HepG2 (cell line): Measurements from ENCODE around the gene CD2AP.

Experiments
- POLR2AphosphoS5 ChIP-seq: IDR thresholded peaks from 2 replicates; pipeline ENCODE4 v1.6.1; 2012; ENCODE audit warnings: low read depth, low read length
- YY1 ChIP-seq: IDR thresholded peaks from 2 replicates; pipeline ENCODE4 v1.6.1; 2011; ENCODE audit warnings: low read length, low read depth, moderate library complexity, mild to moderate bottlenecking; ENCODE audit not compliant: insufficient read depth, insufficient replicate concordance
- ZNF546 ChIP-seq: sonication (generic); formaldehyde crosslinking; conservative IDR thresholded peaks from 2 replicates; pipeline ENCODE4 v1.8.1; 2023; ENCODE audit warnings: mild to moderate bottlenecking, missing genetic modification reagents
- ZNF567 ChIP-seq: sonication (generic); formaldehyde crosslinking; IDR thresholded peaks from 2 replicates; pipeline ENCODE4 v1.8.1; 2023; ENCODE audit warnings: mild to moderate bottlenecking, missing genetic modification reagents, borderline replicate concordance

DNA sequence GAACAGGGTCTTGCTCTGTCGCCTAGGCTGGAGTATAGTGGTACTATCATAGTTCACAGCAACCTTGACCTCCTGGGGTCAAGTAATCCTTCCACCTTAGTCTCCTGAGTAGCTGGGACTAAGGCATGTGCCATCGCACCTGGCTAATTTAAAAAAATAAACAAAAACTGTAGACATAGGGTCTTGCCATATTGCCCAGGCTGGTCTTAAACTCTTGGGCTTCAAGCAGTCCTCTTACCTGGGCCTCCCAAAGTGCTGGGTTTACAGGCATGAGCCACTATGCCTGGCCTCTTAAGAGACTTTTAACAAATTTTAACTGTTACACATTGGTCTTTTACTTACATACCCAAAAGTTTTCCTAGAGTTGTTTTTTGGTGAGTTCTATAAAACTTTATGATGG is 12.4 kb downstream of the CD2AP start:
- TF ChIP-seq ZNF567 (no peak), POLR2AphosphoS5 (no peak), YY1 (no peak), ZNF546 (CRISPR knock-in tag) (no peak)
